Measurements from ENCODE around the gene POR. TPM values are rescaled to one million over a fixed set of nuclear protein-coding genes. Genes with fewer than 3 reads are reported as not detected.

Gene POR
- total RNA-seq, 1 experiment from 2014 or later, result 45.1 TPM

GRCh38 chr7:75943864-75944263 lies 28.9 kb downstream of the POR start:
- no TSS peak for BruUV-seq (replicated peaks)

GRCh38 chr7:75944507-75944906 lies 29.6 kb downstream of the POR start:
- TF ChIP-seq CTCF (IDR thresholded peaks at IDR 0.05; ENCODE audit: unreplicated experiment), result no peak
- no peaks in the 10 kb centered on the region for H3K9me3 Mint-ChIP-seq (ENCODE audit: unreplicated experiment)
- CTCF ChIA-PET, result no interaction called here
- no peaks in the 10 kb centered on the region for H3K36me3 Mint-ChIP-seq (ENCODE audit: insufficient read depth, unreplicated experiment)
- no peak for DNase-seq (ENCODE audit: unreplicated experiment)
- H3K4me1 Mint-ChIP-seq (ENCODE audit: insufficient read depth, unreplicated experiment), result peaks cover 27% of the 10 kb centered on the region
- peak overlapping the region; percentile 39 for H3K4me3 Mint-ChIP-seq (ENCODE audit: unreplicated experiment)
- intact Hi-C loops (cut with micrococcal nuclease), result loop anchor here (2.0 kb wide), 1 partner anchor 66 kb away; the partner anchor contains the start of gene RHBDD2
- no TSS peak for BruUV-seq (replicated peaks)
- POLR2A ChIA-PET, result interaction anchor here (0.8 to 2.0 kb wide), 4 partner anchors 16 to 69 kb away, joined by 4 to 9 read pairs (median 6); no protein-coding TSS in a partner anchor
- no peaks in the 10 kb centered on the region for H3K27me3 Mint-ChIP-seq (ENCODE audit: insufficient read depth, unreplicated experiment)
- peak overlapping the region; percentile 81 for H3K27ac Mint-ChIP-seq (ENCODE audit: low read depth, unreplicated experiment)

More at GRCh38 chr7:75943864-75944263, 28.9 kb downstream of the POR start:
- Mint-ChIP-seq H3K27ac (ENCODE audit: low read depth, unreplicated experiment) (peak overlapping the region; percentile 81), H3K9me3 (ENCODE audit: unreplicated experiment) (no peaks in the 10 kb centered on the region), H3K27me3 (ENCODE audit: insufficient read depth, unreplicated experiment) (no peaks in the 10 kb centered on the region), H3K4me3 (ENCODE audit: unreplicated experiment) (no peak overlapping the region), H3K4me1 (ENCODE audit: insufficient read depth, unreplicated experiment) (peaks cover 29% of the 10 kb centered on the region), H3K36me3 (ENCODE audit: insufficient read depth, unreplicated experiment) (peaks cover 3% of the 10 kb centered on the region)
- intact Hi-C loops (cut with micrococcal nuclease), result loop anchor here (2.0 kb wide), 1 partner anchor 65 kb away; the partner anchor contains the start of gene RHBDD2
- CTCF ChIA-PET, result no interaction called here
- POLR2A ChIA-PET, result interaction anchor here (0.8 to 2.0 kb wide), 4 partner anchors 16 to 68 kb away, joined by 4 to 9 read pairs (median 6); no protein-coding TSS in a partner anchor
- peak; percentile 85 for DNase-seq (ENCODE audit: unreplicated experiment)
- no peak for TF ChIP-seq CTCF (IDR thresholded peaks at IDR 0.05; ENCODE audit: unreplicated experiment)

GRCh38 chr7:75945297-75946168 lies 30.6 kb downstream of the POR start:
- no TSS peak for BruUV-seq (replicated peaks)
- ChIA-PET POLR2A (interaction anchor here (0.7 to 1.2 kb wide), 2 partner anchors 31 to 123 kb away, joined by 3 read pairs; no protein-coding TSS in a partner anchor), CTCF (interaction anchor here (0.6 to 1.5 kb wide), 4 partner anchors 22 to 124 kb away, joined by 3 to 7 read pairs (median 3); no protein-coding TSS in a partner anchor)
- H3K27ac Mint-ChIP-seq (ENCODE audit: low read depth, unreplicated experiment), result peak overlapping the region; percentile 81
- TF ChIP-seq CTCF (IDR thresholded peaks at IDR 0.05; ENCODE audit: unreplicated experiment), result no peak
- H3K27me3 Mint-ChIP-seq (ENCODE audit: insufficient read depth, unreplicated experiment), result no peaks in the 10 kb centered on the region
- no peaks in the 10 kb centered on the region for H3K36me3 Mint-ChIP-seq (ENCODE audit: insufficient read depth, unreplicated experiment)
- intact Hi-C loops (cut with micrococcal nuclease), result loop anchor here (1.0 to 2.0 kb wide), 2 partner anchors 67 to 185 kb away; partner anchors contain the start of gene RHBDD2
- no peaks in the 10 kb centered on the region for H3K9me3 Mint-ChIP-seq (ENCODE audit: unreplicated experiment)
- H3K4me1 Mint-ChIP-seq (ENCODE audit: insufficient read depth, unreplicated experiment), result peaks cover 27% of the 10 kb centered on the region
- H3K4me3 Mint-ChIP-seq (ENCODE audit: unreplicated experiment), result no peak overlapping the region
- peak; percentile 54 for DNase-seq (ENCODE audit: unreplicated experiment)

- no peaks in the 10 kb centered on the region for H3K27me3 Mint-ChIP-seq (ENCODE audit: insufficient read depth, unreplicated experiment)
- peak overlapping the region; percentile 81 for H3K27ac Mint-ChIP-seq (ENCODE audit: low read depth, unreplicated experiment)
- CTCF ChIA-PET, result interaction anchor here (0.6 to 1.5 kb wide), 5 partner anchors 21 to 123 kb away, joined by 3 to 7 read pairs (median 3); no protein-coding TSS in a partner anchor
- intact Hi-C loops (cut with micrococcal nuclease), result no loop called here
- DNase-seq (ENCODE audit: unreplicated experiment), result no peak
- POLR2A ChIA-PET, result interaction anchor here (0.6 to 1.2 kb wide), 4 partner anchors 11 to 123 kb away, joined by 3 read pairs; no protein-coding TSS in a partner anchor
- H3K9me3 Mint-ChIP-seq (ENCODE audit: unreplicated experiment), result no peaks in the 10 kb centered on the region
- H3K36me3 Mint-ChIP-seq (ENCODE audit: insufficient read depth, unreplicated experiment), result no peaks in the 10 kb centered on the region
- H3K4me1 Mint-ChIP-seq (ENCODE audit: insufficient read depth, unreplicated experiment), result peaks cover 27% of the 10 kb centered on the region
- no peak overlapping the region for H3K4me3 Mint-ChIP-seq (ENCODE audit: unreplicated experiment)
- no peak for TF ChIP-seq CTCF (IDR thresholded peaks at IDR 0.05; ENCODE audit: unreplicated experiment)
- no TSS peak for BruUV-seq (replicated peaks)
Measured at GRCh38 chr7:75946207-75946855, 31.4 kb downstream of the POR start.
